Spleen (tissue), 7 donors: ENCODE data around the gene MCRS1.

Experiments
- POLR2A ChIP-seq, 3 donors: fragments of 450-650 bp; IDR thresholded peaks; one replicate each; pipeline ENCODE4 v1.5.1; 2017; ENCODE audit warnings: antibody characterized with exemption in 3 of 3, mild to moderate bottlenecking in 1 of 3
- POLR2AphosphoS5 ChIP-seq, 3 donors: sonication (generic); formaldehyde crosslinking; IDR thresholded peaks; one replicate each; pipeline ENCODE4 v1.5.1; 2017; ENCODE audit warnings: antibody characterized with exemption in 3 of 3
- TF ChIP-seq, protein P1 (sequence below), 11 experiments: fragments of 200-600 bp in 7 of 11; fragments of 450-650 bp in 4 of 11; sonication (generic) in 4 of 11; IDR thresholded peaks in 8 of 11; conservative IDR thresholded peaks in 3 of 11; 1 replicate in 7 of 11; 2 replicates in 4 of 11; pipeline versions ENCODE4 v1.4.0 to v1.8.0; 2016 to 2021; ENCODE audit warnings: antibody characterized with exemption in 11 of 11, inconsistent platforms in 4 of 11, mild to moderate bottlenecking in 1 of 11
- donor health status: DM: no; HTN: no; CAD: no; lungs with moderate emphysema.
- donor health status: DM: no; HTN: no; CAD: no.
- donor health status: DM: no; HTN: no; CAD: no.

DNA sequence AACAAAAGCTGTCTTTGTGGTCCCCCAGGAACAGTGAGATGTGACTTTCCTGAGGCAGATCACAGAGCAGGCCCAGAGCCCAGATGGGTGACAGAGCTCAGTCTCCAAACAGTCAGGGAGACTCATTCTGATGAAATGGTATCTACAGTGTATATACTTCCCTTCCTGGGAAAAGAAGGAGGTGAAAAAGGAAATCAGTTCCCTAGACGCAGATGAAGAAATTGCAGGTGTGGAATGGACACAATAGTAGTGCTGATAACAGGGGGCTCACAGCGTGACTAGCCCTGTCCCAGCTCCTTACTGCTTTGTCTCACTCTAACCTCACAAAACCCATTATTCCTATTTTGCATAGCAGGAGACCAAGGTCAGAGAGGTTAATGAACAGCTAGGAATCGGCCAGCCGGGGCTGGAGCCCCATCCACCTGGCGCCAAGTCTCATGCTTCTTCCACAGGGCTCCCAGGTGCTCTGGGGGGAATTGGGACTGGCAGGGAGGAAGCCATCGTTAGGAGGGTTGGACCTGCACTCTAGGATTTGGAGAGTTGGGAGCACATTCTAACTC lies 17.2 kb downstream of the MCRS1 start:
- TF ChIP-seq, protein P1, sequence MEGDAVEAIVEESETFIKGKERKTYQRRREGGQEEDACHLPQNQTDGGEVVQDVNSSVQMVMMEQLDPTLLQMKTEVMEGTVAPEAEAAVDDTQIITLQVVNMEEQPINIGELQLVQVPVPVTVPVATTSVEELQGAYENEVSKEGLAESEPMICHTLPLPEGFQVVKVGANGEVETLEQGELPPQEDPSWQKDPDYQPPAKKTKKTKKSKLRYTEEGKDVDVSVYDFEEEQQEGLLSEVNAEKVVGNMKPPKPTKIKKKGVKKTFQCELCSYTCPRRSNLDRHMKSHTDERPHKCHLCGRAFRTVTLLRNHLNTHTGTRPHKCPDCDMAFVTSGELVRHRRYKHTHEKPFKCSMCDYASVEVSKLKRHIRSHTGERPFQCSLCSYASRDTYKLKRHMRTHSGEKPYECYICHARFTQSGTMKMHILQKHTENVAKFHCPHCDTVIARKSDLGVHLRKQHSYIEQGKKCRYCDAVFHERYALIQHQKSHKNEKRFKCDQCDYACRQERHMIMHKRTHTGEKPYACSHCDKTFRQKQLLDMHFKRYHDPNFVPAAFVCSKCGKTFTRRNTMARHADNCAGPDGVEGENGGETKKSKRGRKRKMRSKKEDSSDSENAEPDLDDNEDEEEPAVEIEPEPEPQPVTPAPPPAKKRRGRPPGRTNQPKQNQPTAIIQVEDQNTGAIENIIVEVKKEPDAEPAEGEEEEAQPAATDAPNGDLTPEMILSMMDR (IDR thresholded peaks at IDR 0.05 in 8 of 11, conservative IDR thresholded peaks at IDR 0.05 in 3 of 11): no peak
- TF ChIP-seq POLR2AphosphoS5 (IDR thresholded peaks at IDR 0.05) (no peak), POLR2A (IDR thresholded peaks at IDR 0.05) (no peak)
